Upper lobe of right lung (tissue), 1 donor: Measurements from ENCODE around the gene RPS27. TPM values are rescaled to one million over a fixed set of nuclear protein-coding genes. Genes with fewer than 3 reads are reported as not detected.

ENCODE experiments used
- ATAC-seq: fragments of 200-7000 bp; cut with Tn5 transposase; one replicate; pipeline ENCODE4 v1.9.1; 2020; ENCODE audit warnings: mild to moderate bottlenecking, moderate library complexity
- DNase-seq: peaks from one replicate; pipeline ENCODE4 v3.0.0-alpha.2; 2020
- H3K27ac ChIP-seq: fragments of 200-600 bp; one replicate; pipeline ENCODE4 v1.8.0; 2022
- H3K27me3 ChIP-seq: fragments of 200-600 bp; one replicate; pipeline ENCODE4 v1.8.0; 2022; ENCODE audit warnings: mild to moderate bottlenecking
- H3K36me3 ChIP-seq: fragments of 200-600 bp; one replicate; pipeline ENCODE4 v1.8.0; 2022
- H3K4me1 ChIP-seq: fragments of 200-600 bp; one replicate; pipeline ENCODE4 v1.8.0; 2022
- H3K4me3 ChIP-seq: fragments of 200-600 bp; one replicate; pipeline ENCODE4 v1.8.0; 2022; ENCODE audit warnings: mild to moderate bottlenecking
- H3K9me3 ChIP-seq: fragments of 200-600 bp; one replicate; pipeline ENCODE4 v1.8.0; 2022
- CTCF ChIP-seq: fragments of 200-600 bp; IDR thresholded peaks from one replicate; pipeline ENCODE4 v1.8.0; 2022; ENCODE audit warnings: antibody characterized with exemption
- intact Hi-C: fragments of 100-400 bp; cut with DNase I; formaldehyde crosslinking; loops from one replicate; pipeline ENCODE4 v1.11.0; 2022
- long read RNA-seq: library from polyadenylated mRNA; unstranded; transcript quantifications from one replicate; pipeline ENCODE4 v2.0.0, GENCODE V29; 2021
- total RNA-seq: library from RNA; stranded (reverse); fragmentation: NEBNext Ultra II Directional; extraction: Animal tissue kit (Norgen Biotek cat#: 25700); gene quantifications from one replicate; pipeline ENCODE4 v1.2.1, GENCODE V29; 2021
- donor health status: DM: no; HTN: yes; CAD: no; lungs with severe emphysema.

Gene RPS27
- 1,693 TPM for total RNA-seq
- long read RNA-seq, transcript RPS27-204 (4 exons, 573 nt): major isoform, 18 of 22 reads
- long read RNA-seq, partial matches to known transcripts: 0 of 22 reads
- long read RNA-seq, other reads (novel, unspliced or antisense): 0 of 22 reads

GRCh38 chr1:153990468-153991150 is at the start of gene RPS27:
TSS of gene RPS27 (plus strand) at chr1:153990762. CDS start at chr1:153990797, 35 bp downstream.
- ATAC-seq: peak; percentile 80
- H3K27me3 ChIP-seq: no peaks in the 10 kb centered on the region
- peaks cover 28% of the 10 kb centered on the region for H3K4me1 ChIP-seq
- peak within 1 kb of the TSS; percentile 80 for H3K4me3 ChIP-seq
- DNase-seq: peak; percentile 87
- H3K27ac ChIP-seq: peak within 1 kb of the TSS; percentile 97
- intact Hi-C loops: no loop called here
- no peak for TF ChIP-seq CTCF
- H3K36me3 ChIP-seq: peaks cover 39% of the 10 kb centered on the region
- no peaks in the 10 kb centered on the region for H3K9me3 ChIP-seq

- H3K9me3 ChIP-seq: no peaks in the 10 kb centered on the region
- no peak overlapping the region for H3K4me3 ChIP-seq
- no peak for ATAC-seq
- intact Hi-C loops: no loop called here
- H3K27ac ChIP-seq: no peak overlapping the region
- peak; percentile 55 for DNase-seq
- TF ChIP-seq CTCF: no peak
- H3K36me3 ChIP-seq: peaks cover 61% of the 10 kb centered on the region
- peaks cover 21% of the 10 kb centered on the region for H3K4me1 ChIP-seq
- no peaks in the 10 kb centered on the region for H3K27me3 ChIP-seq
Measured at GRCh38 chr1:153941826-153942725, 48.5 kb upstream of the RPS27 start.

GRCh38 chr1:153942766-153943549 is 47.6 kb upstream of the RPS27 start:
- Histone ChIP-seq H3K27me3 (no peaks in the 10 kb centered on the region), H3K9me3 (no peaks in the 10 kb centered on the region), H3K36me3 (peaks cover 57% of the 10 kb centered on the region), H3K27ac (no peak overlapping the region), H3K4me3 (no peak overlapping the region), H3K4me1 (peaks cover 23% of the 10 kb centered on the region)
- DNase-seq (peak; percentile 61), ATAC-seq (no peak)
- intact Hi-C loops: no loop called here
- TF ChIP-seq CTCF: no peak

- ATAC-seq: no peak
- Histone ChIP-seq H3K4me3 (peak overlapping the region; percentile 78), H3K27ac (peak overlapping the region; percentile 95), H3K4me1 (peaks cover 23% of the 10 kb centered on the region), H3K27me3 (no peaks in the 10 kb centered on the region), H3K36me3 (peaks cover 58% of the 10 kb centered on the region), H3K9me3 (no peaks in the 10 kb centered on the region)
- intact Hi-C loops: no loop called here
- TF ChIP-seq CTCF: no peak
- DNase-seq: no peak
Measured at GRCh38 chr1:153944005-153944826, 46.3 kb upstream of the RPS27 start.

- H3K4me1 ChIP-seq: peaks cover 23% of the 10 kb centered on the region
- peaks cover 58% of the 10 kb centered on the region for H3K36me3 ChIP-seq
- H3K27ac ChIP-seq: peak overlapping the region; percentile 95
- H3K27me3 ChIP-seq: no peaks in the 10 kb centered on the region
- ATAC-seq (no peak), DNase-seq (no peak)
- TF ChIP-seq CTCF: no peak
- no peaks in the 10 kb centered on the region for H3K9me3 ChIP-seq
- intact Hi-C loops: no loop called here
- H3K4me3 ChIP-seq: peak overlapping the region; percentile 78
Measured at GRCh38 chr1:153944827-153945117, 45.8 kb upstream of the RPS27 start.
